Activated CD4-positive, alpha-beta T cell treated with anti-CD3 and anti-CD28 coated beads for 1 hour (primary cell): ENCODE measurements around the gene RAB35.

Experiments used
- DNase-seq: peaks from one replicate; pipeline ENCODE4 v3.0.0-alpha.2; 2020

Gene RAB35

GRCh38 chr12:120102189-120103043, 14.1 kb downstream of the RAB35 start:
- no peak for DNase-seq

GRCh38 chr12:120101617-120102016, 14.9 kb downstream of the RAB35 start:
- DNase-seq: no peak

GRCh38 chr12:120101182-120101581, 15.4 kb downstream of the RAB35 start:
- no peak for DNase-seq

- DNase-seq: no peak
Observed at GRCh38 chr12:120100630-120101029, 15.9 kb downstream of the RAB35 start.

- DNase-seq: no peak
Observed at GRCh38 chr12:120099738-120100137, 16.8 kb downstream of the RAB35 start.

- DNase-seq: no peak
Observed at GRCh38 chr12:120098756-120099470, 17.6 kb downstream of the RAB35 start.

GRCh38 chr12:120096671-120097202, 19.8 kb downstream of the RAB35 start:
- DNase-seq: no peak

- DNase-seq: no peak
Observed at GRCh38 chr12:120095736-120096135, 20.8 kb downstream of the RAB35 start.

- DNase-seq: no peak
Observed at GRCh38 chr12:120095331-120095730, 21.2 kb downstream of the RAB35 start.

GRCh38 chr12:120094485-120094884, 22.1 kb downstream of the RAB35 start:
- no peak for DNase-seq

- DNase-seq: no peak
Observed at GRCh38 chr12:120093592-120094355, 22.8 kb downstream of the RAB35 start.

- no peak for DNase-seq
Observed at GRCh38 chr12:120093336-120093591, 23.3 kb downstream of the RAB35 start.

GRCh38 chr12:120092551-120093335, 23.8 kb downstream of the RAB35 start:
- DNase-seq: no peak

- DNase-seq: no peak
Observed at GRCh38 chr12:120091371-120092090, 25.0 kb downstream of the RAB35 start.

- no peak for DNase-seq
Observed at GRCh38 chr12:120090626-120091295, 25.8 kb downstream of the RAB35 start.

GRCh38 chr12:120090206-120090605, 26.3 kb downstream of the RAB35 start:
- DNase-seq: no peak

- DNase-seq: no peak
Observed at GRCh38 chr12:120089796-120090195, 26.8 kb downstream of the RAB35 start.

- DNase-seq: no peak
Observed at GRCh38 chr12:120089105-120089504, 27.4 kb downstream of the RAB35 start.

- DNase-seq: peak; percentile 99
Observed at GRCh38 chr12:120086801-120087621, 29.5 kb downstream of the RAB35 start.

GRCh38 chr12:120085920-120086645, 30.5 kb downstream of the RAB35 start:
- DNase-seq: no peak
